GM18520 (cell line): Measurements from ENCODE around the gene COG8.
"Not testable (repeated sequence)": the region's sequence is repeated elsewhere in the genome, so short reads cannot be mapped to it uniquely, and the experiment has no call there.

Source experiments
- ATAC-seq: cut with Tn5 transposase; IDR thresholded peaks from one replicate; pipeline ENCODE4 v1.9.1; 2021; ENCODE audit not compliant: unreplicated experiment

COG8 gene

DNA sequence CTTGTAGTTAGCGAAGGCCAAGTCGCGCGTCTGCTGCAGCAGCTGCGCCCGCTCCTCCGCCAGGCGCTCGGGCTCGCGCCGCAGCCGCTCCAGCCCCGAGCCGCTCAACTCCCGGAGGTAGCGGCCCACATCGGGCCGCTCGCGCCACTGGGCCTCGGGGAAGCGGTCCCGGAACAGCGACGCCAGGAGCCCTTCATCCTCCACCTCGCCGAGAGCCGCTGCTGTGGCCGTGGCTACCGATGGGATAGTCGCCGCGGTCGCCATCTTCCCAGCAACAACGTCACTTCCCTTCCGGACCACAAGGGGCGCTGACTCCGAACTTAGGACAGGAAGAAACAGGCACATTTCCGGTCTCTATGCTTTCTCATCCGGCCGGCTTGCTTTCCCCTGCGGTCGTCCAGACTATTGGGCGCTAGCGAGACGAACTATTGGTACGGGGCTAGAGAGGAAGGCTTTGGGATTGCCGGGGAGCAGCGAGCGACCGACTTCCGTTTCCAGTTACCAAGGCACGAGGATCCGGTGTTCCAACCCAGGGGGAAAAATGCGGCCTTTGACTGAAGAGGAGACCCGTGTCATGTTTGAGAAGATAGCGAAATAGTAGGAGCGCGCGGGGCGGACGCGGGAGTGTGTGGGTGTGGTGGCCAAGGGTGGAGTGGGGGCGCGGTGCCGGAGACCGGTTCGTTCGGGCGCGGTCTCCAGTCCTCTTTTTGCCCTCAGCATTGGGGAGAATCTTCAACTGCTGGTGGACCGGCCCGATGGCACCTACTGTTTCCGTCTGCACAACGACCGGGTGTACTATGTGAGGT, at the start of gene COG8, which contains the start of gene NIP7:
Gene COG8, minus strand, starts transcription at position 276 of the 806 bp plus-strand sequence. Its CDS starts 12 bp downstream, at position 264.
Gene NIP7, plus strand, starts transcription at position 484 of the 806 bp plus-strand sequence. Its CDS starts 58 bp downstream, at position 542.
- ATAC-seq, result peak; percentile 79

GRCh38 chr16:69386596-69386995, 47.2 kb upstream of the COG8 start:
- no peak for ATAC-seq

DNA sequence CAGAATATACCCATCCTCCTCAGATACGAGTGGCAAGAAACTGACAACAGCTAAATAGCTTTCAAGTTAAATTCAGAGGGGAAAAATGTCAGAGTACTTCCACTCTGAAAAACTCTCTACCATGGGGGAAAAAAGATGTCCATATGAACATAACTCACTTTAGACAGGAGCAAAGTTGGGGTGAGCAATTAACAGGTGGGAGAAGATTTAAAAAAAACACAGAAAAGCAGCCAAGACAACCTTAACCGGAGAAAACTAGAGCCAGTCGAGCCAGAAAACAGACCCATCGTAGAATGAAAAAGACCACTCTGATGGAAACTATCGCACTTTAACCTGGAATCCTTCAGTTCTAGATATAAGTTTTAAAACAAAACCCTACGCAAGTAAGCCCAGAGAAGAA, 45.6 kb upstream of the COG8 start:
- no peak for ATAC-seq

- ATAC-seq, result no peak
Observed at GRCh38 chr16:69382421-69382820, 43.1 kb upstream of the COG8 start.

- no peak for ATAC-seq
Observed at GRCh38 chr16:69381231-69381630, 41.9 kb upstream of the COG8 start.

GRCh38 chr16:69378760-69379159, 39.4 kb upstream of the COG8 start:
- ATAC-seq, result no peak

DNA sequence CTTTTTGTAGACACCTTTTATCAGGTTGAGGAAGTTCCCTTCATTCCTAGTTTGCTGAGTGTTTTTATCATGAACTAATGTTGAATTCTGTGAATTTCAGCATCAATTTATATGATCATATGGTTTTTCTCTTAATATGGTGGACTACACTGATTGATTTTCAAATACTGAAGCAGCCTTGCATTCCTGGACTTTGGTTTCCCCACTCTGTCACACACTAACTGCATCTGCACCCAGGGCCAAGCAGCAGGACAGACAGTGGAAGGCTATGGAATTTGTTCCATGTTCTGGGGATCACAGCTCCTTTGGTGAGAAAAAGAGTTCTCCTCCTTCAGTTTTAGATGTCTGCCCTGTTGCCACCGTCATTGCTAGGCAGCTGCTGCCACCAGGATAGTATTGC, 38.7 kb upstream of the COG8 start:
- no peak for ATAC-seq

GRCh38 chr16:69376393-69377059, 37.2 kb upstream of the COG8 start:
- ATAC-seq, result no peak

DNA sequence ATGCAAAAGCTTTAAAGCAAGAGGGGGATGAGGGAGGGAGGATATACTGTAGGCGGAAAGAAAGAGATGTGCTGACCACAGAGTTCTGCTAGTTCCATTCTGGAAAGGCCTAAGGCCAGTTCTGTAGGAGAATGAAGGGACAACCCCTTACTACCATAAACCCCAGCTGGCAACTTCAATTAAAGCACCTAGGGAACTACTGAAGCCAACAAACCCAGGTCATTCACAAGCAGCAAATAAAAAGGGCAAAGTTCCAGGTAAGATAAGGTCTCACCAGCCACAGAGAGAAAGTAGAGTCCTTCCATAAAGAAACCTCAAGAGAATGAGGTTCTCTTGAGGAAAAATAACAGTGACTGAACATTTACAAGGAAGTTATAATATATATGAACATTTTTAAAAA, 33.7 kb upstream of the COG8 start:
- ATAC-seq, result no peak

- ATAC-seq, result no peak
Observed at GRCh38 chr16:69371564-69371963, 32.2 kb upstream of the COG8 start.

DNA sequence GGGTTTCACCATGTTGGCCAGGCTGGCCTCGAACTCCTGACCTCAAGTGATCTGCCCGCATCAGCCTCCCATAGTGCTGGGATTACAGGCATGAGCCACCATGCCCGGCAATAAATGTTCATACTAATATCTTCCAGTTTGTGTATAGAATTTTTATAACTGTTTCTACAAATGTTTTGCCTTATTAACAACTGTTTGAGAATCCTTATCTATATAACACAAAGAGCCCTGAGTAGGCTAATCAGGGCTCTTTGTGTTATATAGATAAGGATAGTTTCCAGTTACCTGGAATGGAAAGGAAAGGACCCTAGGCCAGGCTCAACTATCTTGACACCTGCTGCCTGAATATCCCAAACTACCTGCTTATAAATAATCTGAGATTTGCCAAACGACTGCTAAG, 29.5 kb upstream of the COG8 start:
- no peak for ATAC-seq

DNA sequence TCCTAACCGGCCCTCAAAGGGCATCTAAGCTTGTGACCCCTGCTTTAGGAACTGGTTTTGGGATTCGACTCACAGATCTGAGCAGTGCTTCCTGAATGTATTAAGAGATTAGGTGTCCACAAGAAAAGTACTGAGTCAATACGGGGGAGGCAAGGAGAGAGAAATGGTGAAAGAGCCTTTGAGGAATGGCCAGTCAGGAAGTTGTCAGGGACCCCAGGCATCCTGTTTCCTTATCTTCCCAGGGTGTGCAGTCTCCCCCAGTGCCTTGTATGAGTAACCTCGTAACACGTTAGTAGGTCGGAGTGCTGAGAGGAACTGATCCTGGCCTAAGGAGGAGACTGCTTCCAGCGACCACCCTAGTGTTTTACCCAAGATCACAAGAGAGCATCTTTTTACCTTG, 28.6 kb upstream of the COG8 start:
- ATAC-seq, result no peak

DNA sequence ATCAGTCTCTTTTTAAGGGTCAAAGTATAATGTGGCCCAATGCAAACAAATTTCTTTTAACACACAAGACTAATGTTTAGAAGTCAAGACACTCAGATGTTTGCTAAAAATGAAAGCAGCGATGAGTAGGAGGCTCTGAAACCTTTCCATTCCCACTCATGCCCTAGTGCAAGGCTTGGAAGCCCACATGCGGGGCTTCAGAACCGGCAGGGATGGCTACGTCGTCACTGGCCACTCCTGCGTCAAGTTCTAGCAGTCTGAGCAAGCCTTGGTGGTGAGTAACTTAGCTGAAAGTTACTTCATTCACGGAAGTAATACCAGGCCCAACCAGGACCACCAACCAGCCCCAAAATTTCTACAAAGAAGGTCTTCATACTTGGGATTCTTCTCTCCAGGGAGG, 27.1 kb upstream of the COG8 start:
- no peak for ATAC-seq

DNA sequence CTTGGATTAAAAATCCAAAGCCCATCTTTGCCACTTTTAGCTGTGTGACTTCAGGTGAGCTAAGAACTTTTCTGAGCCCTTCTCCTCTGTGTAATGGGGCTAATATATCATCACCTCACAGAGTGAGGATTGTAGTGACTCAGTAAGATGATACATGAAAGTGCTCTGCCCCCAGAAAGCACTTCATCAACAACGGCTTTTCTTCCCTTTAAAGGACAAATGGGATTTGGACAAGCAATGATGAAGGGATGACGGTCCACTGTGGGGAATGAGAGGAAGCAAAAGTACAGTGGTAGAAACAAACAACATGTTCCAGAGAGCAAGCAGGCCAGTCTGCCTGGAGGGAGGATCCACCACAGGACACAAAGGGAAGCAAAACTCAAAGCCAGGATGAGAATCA, 26.5 kb upstream of the COG8 start:
- no peak for ATAC-seq

DNA sequence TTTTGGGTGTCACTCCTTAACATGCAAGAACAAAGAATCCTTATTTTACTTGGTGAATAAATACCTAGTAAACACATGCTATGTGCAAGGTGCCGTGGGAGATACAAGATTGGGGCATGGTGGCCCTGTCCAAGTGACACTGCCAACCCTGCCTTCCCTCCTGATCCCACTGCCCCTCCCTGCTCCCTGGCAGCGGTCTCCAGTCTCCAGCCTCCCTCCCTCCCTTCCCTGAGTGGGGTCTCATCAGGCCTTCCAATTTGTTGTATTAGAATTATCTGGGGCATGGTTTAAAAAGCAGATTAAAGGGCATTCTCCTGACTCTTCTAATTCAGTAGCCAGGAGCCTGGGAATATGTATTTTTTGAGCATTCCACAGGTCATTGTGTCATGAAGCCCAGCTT, 24.7 kb upstream of the COG8 start:
- no peak for ATAC-seq

GRCh38 chr16:69363281-69363717, 23.9 kb upstream of the COG8 start:
- no peak for ATAC-seq

DNA sequence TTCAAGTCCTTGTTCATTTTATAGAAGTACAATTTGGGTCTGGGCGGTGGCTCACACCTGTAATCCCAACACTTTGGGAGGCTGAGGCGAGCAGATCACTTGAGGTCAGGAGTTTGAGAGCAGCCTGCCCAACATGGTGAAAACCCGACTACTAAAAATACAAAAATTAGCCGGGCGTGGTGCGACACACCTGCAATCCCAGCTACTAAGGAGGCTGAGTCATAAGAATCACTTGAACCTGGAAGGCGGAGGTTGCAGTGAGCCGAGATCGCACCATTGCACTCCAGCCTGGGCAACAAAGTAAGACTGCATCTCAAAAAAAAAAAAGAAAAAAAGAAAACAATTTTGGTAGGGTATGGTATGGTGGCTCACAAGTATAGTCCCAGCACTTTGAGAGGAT, 20.7 kb upstream of the COG8 start:
- ATAC-seq, result not testable (repeated sequence)

GRCh38 chr16:69351309-69352027, 12.1 kb upstream of the COG8 start, which contains the start of gene TMED6:
Gene TMED6 (minus strand): TSS chr16:69351786. CDS start chr16:69351753, 33 bp downstream.
- ATAC-seq, result no peak

- ATAC-seq, result no peak
Observed at GRCh38 chr16:69350536-69351133, 11.3 kb upstream of the COG8 start.

- no peak for ATAC-seq
Observed at GRCh38 chr16:69349536-69349935, 10.2 kb upstream of the COG8 start.

GRCh38 chr16:69348222-69348621, 8.9 kb upstream of the COG8 start:
- no peak for ATAC-seq
